ENCODE measurements around the gene KRT74.

KRT74 gene

DNA sequence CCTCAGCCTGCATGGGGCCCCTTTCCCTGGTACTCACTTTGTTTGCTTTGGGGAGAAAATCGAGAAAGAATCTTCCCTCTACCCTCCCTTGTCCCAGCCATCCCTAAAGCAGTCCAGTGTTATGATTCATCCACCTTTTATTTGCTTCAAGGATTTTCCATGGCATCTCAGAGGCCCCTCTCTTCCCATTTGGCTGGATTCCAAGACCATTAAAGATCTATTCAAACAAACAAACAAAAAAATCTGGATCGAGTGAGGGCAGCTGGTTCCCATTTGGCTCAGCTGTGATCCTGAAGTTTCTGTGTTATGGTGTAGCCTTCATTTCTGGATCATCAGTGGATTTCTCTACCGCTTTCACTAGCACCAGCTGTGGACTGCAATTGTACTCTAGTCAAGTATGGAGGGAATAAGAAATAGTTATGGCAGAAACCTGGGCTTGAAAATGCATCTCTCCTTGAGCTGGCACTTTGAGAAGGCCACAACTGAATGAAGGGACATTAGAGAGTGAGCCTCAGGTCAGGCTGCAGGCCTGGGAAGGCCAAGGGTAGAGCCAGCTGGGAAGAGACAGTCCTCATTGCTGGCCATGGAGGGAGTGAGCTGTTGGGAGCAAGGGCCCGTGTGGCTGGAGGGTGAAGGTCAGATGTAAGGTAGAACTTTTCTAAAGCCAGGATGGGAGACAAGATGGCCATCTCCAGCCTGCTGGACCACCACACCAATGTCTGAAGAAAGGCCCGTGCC is 34.4 kb downstream of the KRT74 start:
- DNase-seq (ENCODE audit: low read depth in 2 of 2): no peak

DNA sequence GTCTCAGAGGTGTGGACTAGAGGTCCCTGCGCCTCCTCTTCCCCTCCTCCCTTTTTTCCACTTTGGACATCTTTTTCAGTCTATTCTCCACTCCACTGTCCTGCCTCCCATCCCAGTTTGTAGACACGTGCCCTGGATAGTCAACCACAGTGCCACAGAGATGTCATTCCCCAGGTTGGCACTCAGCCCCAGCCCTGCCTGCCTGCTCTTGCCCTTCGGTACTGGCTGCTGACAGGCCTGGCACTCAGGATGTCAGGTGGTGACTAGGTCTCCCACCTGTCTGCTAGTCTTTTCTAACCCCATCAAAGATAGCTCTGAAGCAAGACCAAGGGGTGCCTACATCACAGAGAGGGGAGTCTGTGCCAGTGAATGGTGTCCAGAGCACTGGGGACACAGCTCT is 36.5 kb downstream of the KRT74 start:
- DNase-seq (ENCODE audit: low read depth in 2 of 2): no peak

DNA sequence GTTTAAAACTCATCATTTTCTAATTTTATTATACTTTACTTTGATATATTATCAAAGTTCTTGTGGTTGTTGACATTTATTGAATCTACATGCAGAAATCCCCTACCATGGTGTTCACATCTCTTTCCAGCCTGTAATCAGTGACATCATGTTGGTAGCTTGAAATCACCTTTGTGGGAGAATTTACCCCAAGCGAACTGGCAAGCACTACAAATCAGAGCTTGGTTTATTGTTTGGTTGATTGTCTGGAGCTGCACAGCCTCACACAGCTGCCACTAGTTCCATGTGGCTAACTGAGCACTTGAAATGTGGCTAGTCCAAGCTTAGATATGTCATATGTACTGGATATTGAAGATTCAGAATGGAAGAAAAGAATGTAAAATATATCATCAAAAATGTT is 38.1 kb downstream of the KRT74 start:
- DNase-seq (ENCODE audit: low read depth in 2 of 2): no peak

DNA sequence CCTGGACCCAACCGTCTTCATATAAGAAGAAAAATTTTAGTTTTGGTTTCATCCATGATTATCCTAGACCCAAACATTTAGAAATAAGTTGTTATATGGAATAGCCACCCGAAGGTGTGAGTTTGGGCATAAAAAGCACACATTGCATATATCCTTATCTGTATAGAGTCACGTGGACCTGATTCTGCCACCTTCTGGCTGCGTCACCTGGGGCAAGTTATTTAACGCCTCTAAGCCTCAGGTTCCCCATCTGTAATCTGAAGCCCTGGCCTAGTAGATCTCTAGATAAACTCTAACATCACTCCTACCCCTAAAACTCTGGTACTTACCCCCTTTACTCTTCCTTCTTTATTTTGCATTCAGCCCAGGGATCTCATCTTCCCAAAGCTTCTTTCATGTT is 39.2 kb downstream of the KRT74 start:
- DNase-seq (ENCODE audit: low read depth in 2 of 2): no peak

DNA sequence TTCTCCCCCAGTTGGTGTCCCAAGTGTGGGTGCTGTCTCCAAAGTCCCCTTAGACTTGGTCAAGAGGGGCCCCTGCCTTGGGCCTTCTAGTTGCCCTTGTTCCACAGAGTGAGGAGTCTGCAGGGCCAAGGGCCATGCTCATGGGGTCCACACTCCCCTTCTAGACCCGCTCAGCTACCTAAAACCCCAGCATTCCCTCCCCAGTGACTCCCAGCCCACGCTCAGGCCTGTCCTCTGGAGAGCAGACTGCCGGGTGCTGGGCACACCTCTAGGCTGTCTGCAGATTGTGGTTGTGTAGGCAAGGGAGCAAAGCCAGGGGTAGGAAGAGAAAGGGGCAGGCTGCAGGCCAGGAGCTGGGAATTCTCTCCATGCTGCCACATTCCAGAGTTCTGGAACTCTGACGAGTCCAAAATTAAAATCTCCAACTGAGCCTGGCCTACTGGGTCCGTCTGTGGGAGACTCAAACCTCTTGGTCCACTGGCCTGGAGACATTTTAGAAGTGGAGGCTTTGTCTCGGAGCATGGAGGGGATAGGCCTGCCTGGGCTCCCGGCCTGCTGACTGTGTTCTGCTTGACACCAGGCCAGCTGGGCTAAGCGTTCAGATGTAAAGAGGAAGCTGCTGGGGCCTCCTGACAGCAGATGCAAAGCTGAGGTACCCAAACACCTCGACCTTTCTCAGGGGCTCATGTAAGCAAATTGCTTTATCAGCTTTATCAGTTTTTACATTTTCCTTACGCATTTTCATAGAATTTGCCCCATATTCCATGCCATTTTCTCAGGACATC is 39.8 kb downstream of the KRT74 start:
- DNase-seq (ENCODE audit: low read depth in 2 of 2): no peak

DNA sequence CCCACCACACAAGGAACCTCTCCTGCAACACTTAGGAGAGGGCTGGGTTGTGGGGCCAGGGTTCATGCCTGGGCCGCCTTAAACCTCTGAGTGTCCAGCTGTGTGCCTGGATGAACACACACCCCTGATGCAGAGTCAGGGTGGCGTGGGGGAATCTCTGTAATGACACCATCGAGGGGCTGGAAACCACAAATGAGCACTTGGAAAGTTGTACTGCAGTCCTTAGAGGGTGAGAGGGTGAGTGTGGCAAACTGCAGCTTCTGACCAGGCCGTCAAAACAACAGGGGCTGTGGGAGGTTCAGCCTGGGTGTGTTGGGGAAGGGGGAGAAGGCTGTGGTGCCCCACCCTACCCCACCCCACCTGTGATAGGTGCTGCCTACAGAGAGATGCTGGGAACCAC is 41.0 kb downstream of the KRT74 start:
- no peak for DNase-seq (ENCODE audit: low read depth in 2 of 2)

DNA sequence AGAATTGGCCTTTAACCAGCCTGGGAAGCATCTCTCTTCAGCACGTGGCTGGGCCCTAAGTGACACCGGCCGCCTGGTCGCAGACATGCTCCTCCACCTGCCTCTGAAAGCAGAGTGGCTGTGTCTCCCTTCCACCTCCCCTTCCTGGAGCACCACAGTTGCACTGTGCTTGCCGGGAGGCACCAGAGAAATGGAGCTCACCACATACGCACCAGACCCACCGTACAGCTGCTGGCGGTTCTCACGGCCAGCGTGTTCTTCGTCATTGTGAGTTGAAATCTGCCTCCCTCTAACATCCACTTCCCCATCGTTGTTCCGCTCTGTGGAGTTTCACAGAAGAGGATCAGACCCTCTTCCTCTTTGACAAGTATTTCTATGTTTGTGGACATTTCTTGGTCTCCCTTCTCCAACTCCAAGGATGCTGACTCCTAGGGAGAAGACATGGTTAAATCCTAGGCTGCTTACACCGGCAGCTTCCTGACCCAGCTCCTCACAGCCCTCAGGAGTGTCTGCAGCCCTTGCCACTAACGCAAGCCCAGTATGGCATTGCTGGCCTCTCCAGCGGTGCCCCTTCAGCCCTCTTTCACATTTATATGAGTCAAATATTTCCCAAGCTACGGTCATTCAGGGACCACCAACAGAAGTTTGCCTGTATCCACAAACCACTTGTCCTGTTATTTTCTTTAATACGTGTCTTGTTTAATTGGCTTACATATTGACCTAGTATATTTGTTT is 41.9 kb downstream of the KRT74 start:
- no peak for DNase-seq (ENCODE audit: low read depth in 2 of 2)

DNA sequence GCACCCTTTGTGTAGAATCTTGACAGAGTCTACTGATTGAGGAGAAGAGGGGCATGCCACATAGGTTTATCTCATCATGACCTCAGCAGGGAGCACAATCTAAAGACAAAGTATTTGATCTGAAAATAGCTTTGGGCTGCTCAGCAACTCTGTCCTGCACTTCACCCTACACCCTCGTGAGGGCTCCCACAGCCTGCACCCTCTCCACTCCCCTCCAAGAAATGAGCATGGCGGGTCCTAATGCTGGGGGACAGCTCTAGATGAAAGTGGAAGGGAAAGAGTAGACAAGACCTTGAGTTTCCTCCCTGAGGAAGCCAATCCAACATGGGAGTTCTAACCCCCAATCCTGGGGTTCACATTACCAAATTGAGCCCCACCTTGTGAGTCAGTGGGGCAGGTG is 42.7 kb downstream of the KRT74 start:
- no peak for DNase-seq (ENCODE audit: low read depth in 2 of 2)

DNA sequence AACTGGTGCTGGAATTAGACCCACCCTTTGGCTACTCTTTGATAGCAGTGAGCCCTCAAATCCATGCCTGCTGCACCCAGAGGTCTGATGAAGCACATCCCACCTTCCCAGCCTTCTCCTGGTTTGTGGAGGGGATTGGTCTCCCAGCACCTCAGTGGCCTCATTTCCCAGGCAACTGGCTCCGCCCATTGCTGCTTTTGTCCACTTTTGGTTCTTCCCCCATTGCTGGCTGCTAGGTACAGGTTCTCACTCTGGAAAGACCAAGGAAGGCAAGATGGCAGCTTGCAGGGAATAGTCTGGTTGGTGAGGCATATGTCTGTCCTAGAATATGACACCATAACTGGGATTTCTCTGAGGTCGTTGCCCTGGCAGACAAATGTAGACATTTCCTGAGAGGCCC is 43.3 kb downstream of the KRT74 start:
- no peak for DNase-seq (ENCODE audit: low read depth in 2 of 2)

DNA sequence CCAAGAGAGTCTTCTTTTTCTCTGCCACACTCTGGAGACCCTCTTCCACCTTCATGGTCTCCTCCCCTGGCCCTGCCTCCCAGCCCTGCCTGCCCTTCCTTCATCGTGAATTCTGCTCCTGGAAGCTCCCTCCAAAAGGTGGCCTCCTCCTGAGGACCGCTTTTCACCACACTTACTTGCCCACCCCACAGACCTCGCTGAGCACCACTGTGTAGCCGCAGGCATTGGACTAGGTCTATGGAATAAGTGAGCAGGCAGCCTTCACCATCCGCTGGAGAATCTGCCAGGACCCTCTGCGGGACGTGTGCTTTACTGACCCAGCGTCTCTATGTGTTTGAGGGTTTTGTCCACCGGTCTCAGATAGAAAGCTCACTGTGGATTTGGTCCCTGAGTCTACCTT is 43.8 kb downstream of the KRT74 start:
- no peak for DNase-seq (ENCODE audit: low read depth in 2 of 2)

DNA sequence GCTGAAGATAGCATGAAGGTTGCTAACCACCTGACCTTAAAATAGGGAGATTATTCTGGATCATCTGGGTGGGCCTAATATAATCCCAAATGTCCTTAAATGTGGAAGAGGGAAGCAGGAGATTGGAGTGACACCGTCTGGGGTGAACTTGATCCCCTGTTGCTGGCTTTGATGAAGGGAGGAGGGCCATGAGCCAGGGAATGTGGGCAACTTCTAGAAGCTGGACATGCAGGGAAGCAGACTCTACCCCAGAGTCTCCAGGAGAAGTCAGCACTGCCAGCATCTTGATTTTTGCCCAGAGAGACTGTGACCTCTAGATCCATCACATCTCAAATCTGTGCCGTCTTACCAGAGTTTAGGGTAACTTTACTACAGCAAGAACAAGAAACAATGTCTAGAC is 44.2 kb downstream of the KRT74 start:
- no peak for DNase-seq (ENCODE audit: low read depth in 2 of 2)

DNA sequence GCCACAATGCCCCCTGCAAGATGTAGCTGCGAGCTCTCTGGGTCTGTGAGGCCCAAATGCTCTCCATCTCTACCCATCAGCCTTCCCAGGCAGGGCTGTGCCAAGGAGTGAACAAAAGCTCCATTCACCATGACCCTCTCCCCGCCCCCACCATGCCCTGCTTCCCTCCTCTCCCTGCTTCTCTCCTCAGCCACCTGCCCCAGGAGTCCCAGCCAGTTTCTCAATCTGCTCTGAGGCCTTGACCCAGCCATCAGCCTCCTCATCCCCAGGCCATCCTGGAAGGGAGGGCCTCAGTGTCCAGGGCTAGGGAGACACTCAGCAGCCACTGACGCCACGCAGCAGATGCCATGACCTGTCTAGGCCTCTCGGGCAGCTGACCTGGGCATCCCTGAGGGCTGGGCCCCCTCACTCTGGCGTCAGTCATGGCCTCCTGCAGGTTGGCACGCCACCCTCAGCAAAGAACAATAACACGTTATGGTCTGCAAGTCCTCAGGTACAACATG is 45.0 kb downstream of the KRT74 start:
- DNase-seq (ENCODE audit: low read depth in 2 of 2): no peak

DNA sequence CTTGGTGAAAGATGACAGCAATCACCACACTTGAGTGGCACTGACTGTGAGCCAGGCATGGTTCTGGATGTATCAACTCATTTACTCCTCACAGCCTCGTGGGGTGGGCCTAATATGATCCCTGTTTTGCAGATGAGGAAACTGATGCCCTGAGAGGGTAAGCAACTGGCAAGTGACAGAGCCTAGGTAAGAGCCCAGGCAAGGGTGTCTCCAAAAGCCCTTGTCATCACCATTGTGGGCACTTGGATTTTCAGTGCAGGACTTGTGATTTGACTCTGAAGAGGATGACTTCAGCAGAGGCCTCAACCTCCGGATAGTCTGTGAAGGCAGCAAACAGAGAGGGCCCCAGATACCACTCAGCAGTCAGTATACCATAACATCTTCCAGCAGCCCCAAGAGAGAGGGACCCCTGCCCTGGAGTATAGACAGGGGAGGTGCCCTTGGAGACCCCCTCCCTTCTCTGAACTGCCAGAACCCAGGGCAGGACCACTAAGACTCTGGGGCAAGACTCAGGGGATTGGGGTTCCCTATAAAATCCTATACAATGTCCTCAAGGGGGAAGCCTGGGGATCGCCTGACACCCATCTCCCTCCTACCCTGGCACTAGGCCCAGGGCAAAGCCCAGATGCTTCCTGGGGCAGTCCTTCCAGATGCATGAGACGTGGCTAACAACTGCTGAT is 46.4 kb downstream of the KRT74 start:
- no peak for DNase-seq (ENCODE audit: low read depth in 2 of 2)

DNA sequence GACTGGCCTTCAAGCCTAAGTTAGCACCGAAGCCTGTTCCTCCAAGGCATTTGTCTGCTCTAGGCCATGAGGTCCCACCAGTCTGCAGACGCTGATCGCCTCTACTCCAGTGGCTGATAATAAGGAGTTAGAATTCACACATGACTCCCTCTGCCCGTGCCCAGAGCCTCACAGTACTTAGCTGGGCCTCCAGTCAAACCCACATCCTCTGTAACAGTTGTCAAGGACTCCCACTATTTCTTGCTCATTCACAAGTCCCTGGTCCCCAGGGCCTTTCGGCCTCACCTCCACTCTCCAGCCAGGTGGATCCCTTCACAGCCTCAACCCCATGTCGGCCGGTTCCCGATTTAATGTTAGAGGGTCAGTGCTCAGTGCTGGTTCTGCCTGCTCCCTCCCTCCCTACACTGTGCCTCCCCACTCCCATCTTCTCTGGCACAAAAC is 47.1 kb downstream of the KRT74 start:
- DNase-seq (ENCODE audit: low read depth in 2 of 2): no peak

DNA sequence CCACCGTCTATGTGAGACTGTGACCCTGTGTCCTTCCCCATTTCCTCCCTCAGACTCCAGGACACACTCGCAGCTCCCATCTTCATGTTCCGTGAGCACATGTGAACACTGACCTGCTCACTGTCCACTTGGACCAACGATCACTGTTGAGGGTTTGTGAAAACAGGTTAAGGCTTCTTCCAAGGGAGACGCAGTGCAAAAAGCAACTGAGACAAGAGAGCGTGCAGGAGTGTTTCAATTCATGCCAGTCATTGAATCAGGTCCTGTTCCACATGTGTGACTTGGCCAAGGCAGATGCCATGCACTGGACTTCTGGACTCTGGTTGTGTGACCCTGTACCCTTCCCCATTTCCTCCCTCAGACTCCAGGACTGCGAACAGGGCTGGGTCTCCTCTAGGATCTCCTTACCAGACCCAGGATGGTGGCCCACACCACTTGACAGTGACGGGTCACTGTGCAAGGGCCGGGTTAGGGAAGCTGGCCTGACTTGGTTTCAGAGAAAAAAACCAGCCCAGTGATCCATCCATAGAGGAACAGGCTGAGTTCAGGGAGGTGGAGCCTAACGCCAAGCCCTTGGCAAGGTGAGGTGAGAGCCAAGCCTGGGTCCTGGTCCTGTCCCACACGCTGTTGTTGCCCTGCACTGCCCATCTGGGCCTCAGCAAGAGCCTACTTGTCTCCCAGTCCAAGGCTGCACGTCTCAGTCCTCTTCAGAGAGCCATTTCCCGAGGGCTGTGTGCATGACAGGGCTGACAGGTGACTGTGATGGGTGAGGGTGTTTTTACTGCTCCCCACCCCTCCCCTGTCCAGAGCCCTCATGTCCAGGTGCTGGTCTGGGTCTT is 47.8 kb downstream of the KRT74 start:
- no peak for DNase-seq (ENCODE audit: low read depth in 2 of 2)

DNA sequence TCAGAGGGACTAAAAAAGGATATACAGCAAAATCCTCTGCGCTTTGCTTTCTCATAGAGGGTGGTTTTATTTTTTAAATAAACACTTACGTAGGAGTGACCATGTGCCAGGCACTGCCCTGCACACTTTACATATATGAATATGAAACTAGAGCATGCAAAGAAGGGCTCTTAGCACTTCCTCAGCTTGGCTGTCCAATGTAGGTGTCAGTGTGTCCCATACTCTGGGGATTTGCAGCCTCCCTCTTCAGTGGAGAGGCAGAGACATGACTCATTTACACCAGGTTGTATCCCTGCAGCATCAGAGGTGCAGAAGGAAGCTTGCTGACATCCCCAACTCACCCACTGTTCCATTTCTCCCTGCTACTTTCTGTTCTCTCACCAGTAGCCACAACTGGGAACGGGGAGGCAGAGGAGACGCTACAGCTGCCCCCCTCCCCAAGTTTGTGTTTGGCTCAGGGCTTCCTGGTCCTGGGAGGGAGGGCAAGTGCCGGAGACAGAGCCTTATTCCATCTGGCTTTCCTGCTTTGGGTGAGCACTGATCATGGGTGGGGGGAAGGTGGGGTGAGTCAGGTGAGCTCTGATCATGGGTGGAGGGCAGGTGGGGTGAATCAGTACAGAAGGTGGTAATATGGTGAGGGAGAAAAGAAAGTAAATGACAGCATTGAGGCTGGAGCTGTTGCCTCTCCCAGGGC is 48.6 kb downstream of the KRT74 start:
- no peak for DNase-seq (ENCODE audit: low read depth in 2 of 2)

DNA sequence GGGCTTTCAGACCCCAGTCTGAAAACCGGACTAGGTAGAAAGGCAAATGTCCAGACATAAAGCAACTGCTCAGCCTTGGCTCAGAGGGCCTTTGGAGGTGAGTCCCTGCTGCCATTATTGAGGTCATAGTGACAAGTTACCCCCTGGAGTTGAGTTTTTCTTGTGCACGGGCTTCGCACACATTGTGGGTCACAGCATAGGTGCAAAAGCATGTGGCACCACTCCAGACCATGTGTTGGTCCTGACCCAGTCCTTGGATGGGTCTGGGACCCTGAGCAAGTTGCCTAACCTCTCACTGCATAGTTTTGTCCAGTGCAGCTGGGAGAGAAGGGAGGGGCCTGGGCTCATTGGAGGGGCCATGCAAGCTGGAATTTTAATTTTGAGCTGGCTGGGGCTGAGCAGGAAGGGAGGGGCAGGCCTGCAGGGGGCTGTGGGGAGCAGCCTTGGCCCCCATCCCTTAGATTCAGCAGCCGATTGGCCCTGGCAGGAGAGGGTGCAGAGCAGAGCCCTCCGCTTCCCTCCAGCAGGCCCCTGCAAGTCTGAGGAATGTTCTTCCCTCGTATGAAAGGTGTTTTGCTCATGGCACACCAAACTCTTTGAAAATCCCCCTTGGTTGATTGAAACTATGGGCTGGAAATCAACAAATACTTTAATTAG is 49.3 kb downstream of the KRT74 start:
- DNase-seq (ENCODE audit: low read depth in 2 of 2): no peak

DNA sequence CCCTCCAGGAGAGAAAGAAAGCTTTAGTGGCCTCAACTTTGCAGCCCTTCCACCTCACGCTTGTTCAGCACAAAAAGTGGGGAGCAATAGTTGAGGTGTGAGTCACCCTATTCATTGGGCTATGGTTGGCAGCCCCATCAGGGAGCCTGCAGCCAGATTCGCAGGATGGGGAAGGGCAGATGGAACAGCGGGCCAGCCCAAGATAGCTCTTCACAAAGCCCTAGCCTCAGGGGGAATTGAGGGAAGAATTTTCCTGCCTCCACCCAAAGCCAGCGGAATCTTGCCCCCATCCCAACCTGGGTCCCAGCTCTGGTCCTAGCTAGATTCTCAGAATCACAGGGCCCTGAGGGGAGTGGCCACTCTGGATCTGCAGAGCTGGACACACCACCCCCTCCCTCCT is 49.8 kb downstream of the KRT74 start:
- DNase-seq (ENCODE audit: low read depth in 2 of 2): no peak

DNA sequence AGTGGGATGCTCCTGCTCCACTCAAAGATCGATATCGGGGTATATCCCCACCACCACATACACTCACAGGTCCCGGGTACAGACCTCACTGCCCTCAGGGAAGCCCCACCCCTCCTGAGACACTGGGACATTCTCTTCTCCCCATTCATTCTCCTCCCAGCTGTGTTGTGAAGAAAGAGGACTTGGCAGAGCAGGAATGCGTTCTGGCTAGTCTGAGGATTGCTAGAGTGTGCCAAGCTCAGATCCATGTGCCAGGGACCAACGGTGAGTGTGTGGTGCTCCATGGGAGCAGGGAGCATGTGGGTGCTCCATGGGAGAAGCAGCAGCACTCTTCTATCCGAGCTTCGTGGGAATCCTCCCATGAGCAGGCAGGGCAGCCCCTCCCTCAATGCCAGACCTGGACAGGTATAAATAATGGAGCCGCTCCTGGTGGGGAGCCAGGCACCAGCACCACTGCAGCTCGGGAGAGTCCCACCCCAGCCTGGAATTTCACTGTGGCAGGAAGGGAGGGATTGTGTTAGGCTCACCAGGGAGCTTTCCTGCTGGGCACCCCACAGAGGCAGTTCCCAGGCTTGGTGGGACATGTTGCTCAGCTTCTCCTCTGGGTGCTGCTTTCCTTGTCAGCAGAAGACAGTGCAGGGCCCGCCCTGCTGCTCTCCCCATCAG is 51.2 kb downstream of the KRT74 start:
- DNase-seq (ENCODE audit: low read depth in 2 of 2): no peak

Measured in stimulated activated CD4-positive, alpha-beta T cell treated with anti-CD3 and anti-CD28 coated beads, Interleukin-12 subunit alpha, Interleukin-12 subunit beta, amount 100 ng/mL, for 24 hours (primary cell).